Inflammatory macrophage treated with lipopolysaccharide for 4 hours (primary cell): ENCODE data around the gene RERE.
A peak's percentile ranks its signal among the peaks of the same experiment; 100 is the strongest.

Source experiments
- DNase-seq: peaks from one replicate; pipeline ENCODE4 v3.0.0-alpha.2; 2020

Gene RERE

DNA sequence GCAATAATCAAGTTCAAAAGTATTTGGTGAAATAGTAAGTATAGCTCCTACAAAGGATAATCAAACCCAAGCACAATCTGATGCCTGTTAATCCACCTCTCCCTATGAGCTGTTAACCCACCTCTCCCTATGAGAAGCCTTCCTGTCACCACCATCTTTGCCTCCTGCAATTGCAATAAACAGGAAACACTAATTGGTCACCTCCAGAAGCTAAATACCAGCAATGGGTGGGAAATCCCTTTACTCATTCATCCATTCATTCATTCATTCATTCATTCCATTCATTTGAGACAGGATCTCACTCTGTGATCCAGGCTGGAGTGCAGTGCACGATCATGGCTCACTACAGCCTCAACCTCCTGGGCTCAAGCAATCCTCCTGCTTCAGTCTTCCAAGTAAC lies 132.8 kb downstream of the RERE start:
- no peak for DNase-seq

DNA sequence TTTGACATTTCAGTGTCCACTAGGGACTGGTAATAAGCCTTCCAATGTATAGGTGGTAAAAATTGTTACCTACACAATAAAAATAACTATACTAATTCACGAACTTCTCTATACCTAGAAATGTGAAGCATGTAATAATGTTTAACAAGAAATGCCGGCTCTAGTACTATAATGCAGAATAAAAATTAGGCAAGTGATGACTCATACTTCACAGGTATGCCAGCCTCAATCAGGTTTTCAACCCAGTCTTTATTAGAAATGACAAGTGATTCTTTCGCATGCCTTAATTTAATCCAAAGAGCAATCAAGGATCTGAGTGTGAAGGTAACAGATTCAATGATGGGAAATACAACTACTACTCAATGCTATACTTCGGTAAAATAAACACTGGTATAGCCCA lies 134.9 kb downstream of the RERE start:
- no peak for DNase-seq

- DNase-seq: no peak
Observed at GRCh38 chr1:8681911-8682310, 135.5 kb downstream of the RERE start.

GRCh38 chr1:8680664-8681650 lies 136.5 kb downstream of the RERE start:
- DNase-seq: no peak

- DNase-seq: no peak
Observed at GRCh38 chr1:8679929-8680663, 137.3 kb downstream of the RERE start.

GRCh38 chr1:8679395-8679800 lies 138.0 kb downstream of the RERE start:
- peak; percentile 52 for DNase-seq

DNA sequence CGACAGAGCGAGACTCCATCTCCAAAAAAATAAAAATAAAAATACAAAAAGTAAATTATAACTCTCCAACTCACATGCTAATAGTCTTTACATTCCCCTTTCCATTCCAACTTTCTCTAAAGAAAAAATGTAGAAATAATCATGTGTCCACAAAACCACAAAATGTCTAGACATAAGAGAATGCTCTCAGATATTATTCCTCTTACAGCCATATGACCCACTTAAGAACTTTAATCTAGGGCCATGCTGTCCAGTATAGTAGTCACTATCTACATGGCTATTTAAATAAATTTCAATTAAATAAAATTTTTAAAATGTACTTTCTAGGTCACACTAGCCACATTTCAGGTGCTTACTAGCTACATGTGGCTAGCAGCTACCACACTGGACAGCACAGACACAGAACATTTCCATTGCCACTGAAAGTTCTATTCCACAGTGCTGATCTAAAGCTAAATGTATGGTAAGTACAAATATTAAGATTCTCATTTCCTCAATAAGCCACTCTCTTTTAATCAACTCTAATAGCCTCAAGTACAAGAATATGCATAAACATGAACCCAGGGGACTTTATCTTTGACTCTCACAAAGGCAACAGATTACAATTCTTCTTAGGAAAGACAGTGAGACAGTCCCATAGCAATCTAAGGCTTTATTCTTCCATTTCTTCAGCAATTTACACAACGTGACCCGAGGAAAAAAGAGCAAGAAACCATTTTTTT lies 138.6 kb downstream of the RERE start:
- no peak for DNase-seq

DNA sequence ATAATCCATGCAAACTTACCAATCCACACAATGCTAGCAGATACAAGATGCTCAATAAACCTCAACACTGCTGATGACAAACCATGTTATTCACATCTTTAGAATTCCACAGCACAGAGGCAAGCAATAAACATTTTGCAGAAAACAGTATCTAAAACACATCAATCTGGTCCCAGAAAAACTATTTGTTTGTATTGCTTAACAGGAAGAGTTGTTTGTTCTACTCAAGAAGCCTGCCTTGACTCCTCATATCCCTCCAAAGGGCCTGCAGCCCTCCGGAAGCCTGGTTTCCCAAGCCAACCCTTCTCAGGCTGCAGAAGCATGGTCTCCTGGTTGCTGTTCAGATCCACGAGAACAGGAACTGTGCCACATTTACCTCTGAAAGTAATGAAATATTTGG lies 139.7 kb downstream of the RERE start:
- no peak for DNase-seq

DNA sequence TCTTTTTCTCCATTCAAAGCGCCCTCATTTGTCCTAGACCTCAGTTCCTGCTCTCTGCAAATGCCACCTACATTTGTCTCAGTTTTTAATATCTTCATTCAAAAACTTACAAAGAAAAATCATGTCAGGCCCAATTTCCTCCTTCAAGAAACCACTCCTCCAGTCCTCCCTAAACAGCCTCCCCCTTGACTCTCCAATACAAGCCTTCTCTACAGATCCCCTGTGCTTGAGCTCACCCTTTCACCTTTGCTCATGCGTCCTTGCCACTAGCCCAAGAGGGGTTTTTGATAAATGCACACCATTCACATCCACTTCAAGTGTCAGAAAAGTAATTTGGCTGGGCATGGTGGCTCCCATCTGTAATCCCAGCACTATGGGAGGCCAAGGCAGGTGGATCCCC lies 140.6 kb downstream of the RERE start:
- no peak for DNase-seq

GRCh38 chr1:8676072-8676471 lies 141.4 kb downstream of the RERE start:
- DNase-seq: no peak

GRCh38 chr1:8674912-8675311 lies 142.5 kb downstream of the RERE start:
- DNase-seq: no peak

DNA sequence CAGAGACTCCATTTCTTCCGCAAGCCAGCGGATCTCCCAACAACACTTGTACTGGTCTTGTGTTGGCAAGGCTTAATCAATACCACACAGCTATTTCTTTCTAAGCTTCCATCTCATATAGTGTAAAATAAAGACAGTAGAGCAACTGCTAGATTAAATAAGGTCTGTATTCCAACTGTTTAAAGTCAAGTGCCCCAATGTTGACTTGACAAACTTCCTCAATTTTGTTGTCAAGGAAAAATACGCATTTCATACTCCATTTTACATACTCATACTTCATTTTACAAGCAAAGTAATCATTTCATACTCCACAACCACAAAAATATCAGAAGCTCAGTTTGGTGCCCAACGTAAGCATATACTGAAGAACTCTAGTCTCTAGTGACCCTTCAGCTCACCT lies 143.0 kb downstream of the RERE start:
- DNase-seq: no peak

GRCh38 chr1:8671306-8671917 lies 146.0 kb downstream of the RERE start:
- DNase-seq: peak; percentile 68

DNA sequence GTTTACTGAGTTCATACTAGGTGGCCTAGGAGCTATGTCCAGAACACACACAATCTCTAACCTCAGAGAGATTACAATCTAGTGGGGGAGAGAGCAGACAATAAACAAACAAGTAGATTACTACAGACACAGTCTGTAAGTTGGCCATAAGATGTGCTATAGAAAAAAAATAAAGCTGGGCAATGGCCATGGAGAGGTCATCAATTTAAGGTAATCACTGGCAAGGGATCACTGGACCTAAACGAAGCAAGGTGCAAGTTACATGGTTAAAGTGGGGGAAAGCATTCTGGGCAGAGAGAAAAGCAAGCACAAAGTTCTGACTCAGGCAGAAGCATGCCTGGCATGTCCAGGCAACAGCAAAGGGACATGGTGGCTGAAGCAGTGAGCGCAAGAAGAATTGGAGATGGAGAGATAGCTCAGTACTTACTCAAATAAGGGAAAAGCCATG lies 147.0 kb downstream of the RERE start:
- DNase-seq: no peak

DNA sequence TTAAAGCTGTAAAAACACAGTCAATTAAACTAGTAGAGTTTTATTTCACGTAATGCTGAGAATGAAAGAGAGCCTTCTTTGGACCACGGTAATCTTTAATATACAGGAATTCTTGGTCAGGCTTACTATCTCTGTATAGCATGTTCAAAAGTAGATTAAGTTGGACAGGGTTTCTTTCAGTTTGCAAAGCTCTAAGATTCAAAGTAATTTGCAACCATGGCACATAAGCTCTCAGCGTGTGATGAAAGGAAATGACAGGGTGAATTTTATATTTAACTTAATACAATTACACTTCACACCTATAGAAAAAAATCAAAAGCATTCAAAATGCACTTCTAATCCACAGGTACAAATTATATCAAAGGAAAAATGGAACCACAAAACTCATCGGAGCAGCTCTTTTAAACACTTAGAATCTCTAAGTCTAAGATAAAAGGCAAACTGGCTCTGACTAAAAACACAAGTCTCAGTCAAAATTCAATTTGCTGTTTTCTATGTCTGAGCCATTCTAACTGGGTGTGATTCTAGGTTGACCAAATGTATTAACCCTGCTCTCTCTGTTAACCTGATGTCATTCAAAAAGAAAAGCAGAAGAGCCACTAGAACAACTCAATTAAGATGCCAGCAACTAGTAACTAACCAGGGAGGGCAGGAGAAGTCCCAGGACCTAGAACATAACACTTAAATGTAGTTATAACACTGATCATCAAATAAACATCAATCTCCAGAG lies 147.7 kb downstream of the RERE start:
- DNase-seq: no peak

GRCh38 chr1:8667869-8668594 lies 149.4 kb downstream of the RERE start:
- DNase-seq: no peak

GRCh38 chr1:8666389-8667167 lies 150.9 kb downstream of the RERE start:
- no peak for DNase-seq

- no peak for DNase-seq
Observed at GRCh38 chr1:8665833-8666232, 151.6 kb downstream of the RERE start.

DNA sequence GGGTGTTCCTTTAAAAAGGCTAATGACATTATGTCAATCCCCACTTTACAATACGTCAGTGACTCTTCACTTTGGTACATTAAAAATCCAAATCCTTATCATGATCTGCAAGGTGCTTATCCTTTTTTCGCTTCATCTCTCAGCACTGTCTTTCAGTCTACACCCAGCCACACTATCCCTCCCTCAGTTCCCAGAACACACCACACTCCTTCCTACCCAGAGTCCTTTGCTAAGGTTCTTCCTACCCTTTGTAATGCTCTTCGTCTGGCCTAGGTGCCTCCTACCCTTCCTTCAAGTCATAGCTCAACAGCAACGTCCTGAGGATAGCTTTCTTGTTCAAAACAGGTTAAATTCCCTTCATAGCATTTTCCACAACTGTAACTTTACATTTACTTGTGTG lies 152.6 kb downstream of the RERE start:
- no peak for DNase-seq

DNA sequence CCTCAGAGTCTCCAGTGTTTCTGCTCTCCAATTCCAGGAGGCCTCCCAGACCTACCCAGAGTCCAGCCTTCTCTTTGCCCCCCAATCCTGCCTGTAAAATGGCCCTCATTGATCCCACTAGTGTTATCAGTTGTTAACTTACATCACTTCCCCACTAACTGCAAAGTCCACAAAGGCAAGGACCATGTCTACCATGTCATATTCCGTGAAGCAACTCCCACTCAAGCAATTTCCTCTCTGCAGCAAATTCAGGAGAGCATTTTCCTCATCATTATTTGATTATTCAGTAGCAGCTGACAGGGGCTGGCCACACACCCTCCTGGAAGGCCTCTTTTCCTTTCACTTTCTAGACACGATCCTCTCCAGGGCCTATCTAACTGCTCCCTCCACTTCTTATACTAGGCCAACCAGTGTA lies 153.5 kb downstream of the RERE start:
- DNase-seq: peak; percentile 94
